Activated CD8-positive, alpha-beta memory T cell treated with anti-CD3 and anti-CD28 coated beads for 36 hours (primary cell): ENCODE data around the gene ABCG2. TPM values are rescaled to one million over a fixed set of nuclear protein-coding genes. Genes with fewer than 3 reads are reported as not detected.
"Not testable (repeated sequence)": the region's sequence is repeated elsewhere in the genome, so short reads cannot be mapped to it uniquely, and the experiment has no call there.

ENCODE experiments used
- CTCF ChIA-PET: fragments of 350-600 bp; sonication (Branson Sonifier 250); formaldehyde crosslinking; loops from one replicate; lab custom pipeline; 2021; ENCODE audit warnings: antibody characterized with exemption; lab: Charles Lee
- POLR2A ChIA-PET: fragments of 350-600 bp; sonication (Branson Sonifier 250); formaldehyde crosslinking; loops from one replicate; lab custom pipeline; 2021; ENCODE audit warnings: antibody characterized with exemption; lab: Charles Lee
- total RNA-seq, 2 experiments: library from RNA; stranded (reverse); gene quantifications; one replicate each; pipeline ENCODE4 v1.2.3, GENCODE V29; 2021

The ABCG2 gene
- total RNA-seq, 2 experiments from 2014 or later = 0.76 to 1.1 TPM

GRCh38 chr4:88177983-88178625, 19.7 kb upstream of the ABCG2 start:
- ChIA-PET POLR2A (no interaction called here), CTCF (interaction anchor here (0.6 kb wide), 1 partner anchor 54 kb away, joined by 3 read pairs; no protein-coding TSS in a partner anchor)

- POLR2A ChIA-PET = no interaction called here
Measured at GRCh38 chr4:88172987-88173386, 14.5 kb upstream of the ABCG2 start.

GRCh38 chr4:88171206-88171605, 12.8 kb upstream of the ABCG2 start:
- CTCF ChIA-PET = interaction anchor here (0.7 kb wide), 2 partner anchors 72 to 158 kb away, joined by 3 to 4 read pairs; no protein-coding TSS in a partner anchor

More at GRCh38 chr4:88172987-88173386, 14.5 kb upstream of the ABCG2 start:
- CTCF ChIA-PET = no interaction called here

GRCh38 chr4:88169298-88169697, 10.9 kb upstream of the ABCG2 start:
- ChIA-PET POLR2A (no interaction called here), CTCF (no interaction called here)

More at GRCh38 chr4:88171206-88171605, 12.8 kb upstream of the ABCG2 start:
- POLR2A ChIA-PET = no interaction called here

- ChIA-PET CTCF (interaction anchor here (0.7 kb wide), 1 partner anchor 52 kb away, joined by 4 read pairs; no protein-coding TSS in a partner anchor), POLR2A (no interaction called here)
Measured at GRCh38 chr4:88166608-88167007, 8.2 kb upstream of the ABCG2 start.

GRCh38 chr4:88163336-88163735, 4.9 kb upstream of the ABCG2 start:
- POLR2A ChIA-PET = no interaction called here
- CTCF ChIA-PET = interaction anchor here (2.4 kb wide), 1 partner anchor 48 kb away, joined by 5 read pairs; no protein-coding TSS in a partner anchor

GRCh38 chr4:88162626-88163025, 4.2 kb upstream of the ABCG2 start:
- ChIA-PET CTCF (interaction anchor here (2.4 kb wide), 1 partner anchor 49 kb away, joined by 5 read pairs; no protein-coding TSS in a partner anchor), POLR2A (no interaction called here)

GRCh38 chr4:88159229-88159725, 838 bp upstream of the ABCG2 start:
- ChIA-PET POLR2A (interaction anchor here (1.8 kb wide), 1 partner anchor 30 kb away, joined by 4 read pairs; no protein-coding TSS in a partner anchor), CTCF (no interaction called here)

GRCh38 chr4:88158038-88158488, 376 bp downstream of the ABCG2 start:
- CTCF ChIA-PET = no interaction called here
- POLR2A ChIA-PET = interaction anchor here (1.8 kb wide), 1 partner anchor 31 kb away, joined by 4 read pairs; no protein-coding TSS in a partner anchor

- CTCF ChIA-PET, POLR2A ChIA-PET: not testable (repeated sequence)
Measured at GRCh38 chr4:88152331-88152730, 6.1 kb downstream of the ABCG2 start.

- POLR2A ChIA-PET = no interaction called here
- CTCF ChIA-PET = no interaction called here
Measured at GRCh38 chr4:88148560-88148959, 9.9 kb downstream of the ABCG2 start.

- CTCF ChIA-PET = no interaction called here
- POLR2A ChIA-PET = no interaction called here
Measured at GRCh38 chr4:88147799-88148217, 10.6 kb downstream of the ABCG2 start.

GRCh38 chr4:88146891-88147290, 11.5 kb downstream of the ABCG2 start:
- ChIA-PET POLR2A (no interaction called here), CTCF (no interaction called here)

GRCh38 chr4:88144866-88145300, 13.6 kb downstream of the ABCG2 start:
- ChIA-PET CTCF (no interaction called here), POLR2A (no interaction called here)

- POLR2A ChIA-PET = no interaction called here
- CTCF ChIA-PET = no interaction called here
Measured at GRCh38 chr4:88144048-88144447, 14.4 kb downstream of the ABCG2 start.

- CTCF ChIA-PET = no interaction called here
- POLR2A ChIA-PET = no interaction called here
Measured at GRCh38 chr4:88143504-88143903, 14.9 kb downstream of the ABCG2 start.

- POLR2A ChIA-PET = no interaction called here
- CTCF ChIA-PET = no interaction called here
Measured at GRCh38 chr4:88138561-88138960, 19.9 kb downstream of the ABCG2 start.

GRCh38 chr4:88137112-88137511, 21.3 kb downstream of the ABCG2 start:
- ChIA-PET POLR2A (no interaction called here), CTCF (no interaction called here)

GRCh38 chr4:88136249-88136648, 22.2 kb downstream of the ABCG2 start:
- POLR2A ChIA-PET = no interaction called here

GRCh38 chr4:88135356-88135663, 23.1 kb downstream of the ABCG2 start:
- CTCF ChIA-PET = no interaction called here

More at GRCh38 chr4:88136249-88136648, 22.2 kb downstream of the ABCG2 start:
- CTCF ChIA-PET = no interaction called here

More at GRCh38 chr4:88135356-88135663, 23.1 kb downstream of the ABCG2 start:
- POLR2A ChIA-PET = no interaction called here
